HG03060 (cell line): ENCODE results near the gene PCDHGB2.

Source experiments
- ATAC-seq: cut with Tn5 transposase; IDR thresholded peaks from one replicate; pipeline ENCODE4 v1.9.1; 2021; ENCODE audit warnings: low read depth, moderate number of reproducible peaks; ENCODE audit not compliant: unreplicated experiment

Gene PCDHGB2

GRCh38 chr5:141411575-141411974, 51.8 kb downstream of the PCDHGB2 start:
- ATAC-seq: no peak
